GM12891 (cell line): ENCODE data around the gene LRRC17.

ENCODE experiments used
- POLR2A ChIP-seq: IDR thresholded peaks from 2 replicates; pipeline ENCODE4 v1.6.1; 2011; ENCODE audit warnings: low read depth, low read length, control low read depth
- POLR2AphosphoS5 ChIP-seq: IDR thresholded peaks from 2 replicates; pipeline ENCODE4 v1.6.1; 2011; ENCODE audit warnings: low read depth, low read length, control low read depth

GRCh38 chr7:102896585-102896984 is 16.2 kb upstream of the LRRC17 start:
- no peak for TF ChIP-seq POLR2A
- TF ChIP-seq POLR2AphosphoS5: no peak
